Adrenal gland (tissue), 5 donors: Measurements from ENCODE around the gene RAB10.

ENCODE experiments used
- CTCF ChIP-seq, 6 experiments: fragments of 450-650 bp in 4 of 6; fragments of 200-600 bp in 2 of 6; sonication (generic) in 1 of 6; IDR thresholded peaks; 1 replicate in 5 of 6; 2 replicates in 1 of 6; pipeline versions ENCODE4 v1.5.1 to v1.8.0; 2016 to 2021; ENCODE audit warnings: antibody characterized with exemption in 6 of 6, mild to moderate bottlenecking in 2 of 6, moderate library complexity in 1 of 6
- POLR2A ChIP-seq, 2 donors: fragments of 450-650 bp; IDR thresholded peaks; one replicate each; pipeline ENCODE4 v1.6.1; 2017; ENCODE audit warnings: antibody characterized with exemption in 2 of 2, mild to moderate bottlenecking in 2 of 2, moderate library complexity in 1 of 2
- donor health status: DM: no; HTN: no; CAD: no.

- no peak for TF ChIP-seq CTCF (IDR thresholded peaks at IDR 0.05)
- no peak for TF ChIP-seq POLR2A (IDR thresholded peaks at IDR 0.05)
These were observed 136.9 kb downstream of the RAB10 start for GRCh38 chr2:26170795-26171194.
